Measurements from ENCODE around the gene LGALS7B.
"Not testable (repeated sequence)": the region's sequence is repeated elsewhere in the genome, so short reads cannot be mapped to it uniquely, and the experiment has no call there.

Gene LGALS7B

DNA sequence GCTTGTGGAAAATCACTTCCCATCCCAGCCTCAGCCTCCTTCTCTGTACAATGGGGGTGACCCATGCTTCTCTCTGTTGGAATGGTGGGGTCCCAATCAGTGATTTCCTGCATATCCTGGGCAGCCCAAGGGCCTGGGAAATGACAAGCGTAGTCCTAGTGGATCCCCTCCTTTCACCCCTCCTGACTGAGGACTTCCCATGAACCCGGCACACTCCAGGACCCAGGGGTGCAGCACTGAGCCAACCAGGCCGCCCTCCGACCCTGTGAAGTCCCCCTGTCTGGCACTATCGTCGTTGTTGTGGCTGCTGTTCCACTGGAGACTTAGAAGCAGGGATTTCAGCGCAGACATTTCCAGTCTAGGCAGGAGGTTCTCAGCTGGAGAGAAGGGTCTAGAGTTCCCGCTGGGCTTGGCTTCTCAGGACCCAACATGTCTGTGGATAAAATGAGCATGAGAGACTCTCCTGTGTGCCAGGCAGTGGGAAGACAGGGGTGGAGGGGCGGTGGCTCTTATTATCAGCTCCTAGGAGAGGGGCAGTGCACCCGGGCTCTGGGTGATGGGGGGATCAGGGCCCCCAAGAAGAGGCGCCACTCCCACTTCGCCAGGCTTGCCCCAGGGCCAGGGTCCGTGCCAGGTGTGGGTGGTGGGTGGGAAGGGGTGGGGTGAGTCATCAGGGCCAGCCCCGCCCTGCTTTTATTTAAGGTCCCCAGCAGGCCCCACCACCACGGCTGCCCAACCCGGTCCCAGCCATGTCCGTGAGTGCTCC, at the start of gene LGALS7B:
Gene LGALS7B, plus strand, starts transcription at position 723 of the 766 bp plus-strand sequence. Its CDS starts 27 bp downstream, at position 750.
- Mint-ChIP-seq H3K4me3 (no peak within 1 kb of the TSS), H3K27me3 (no peaks in the 10 kb centered on the region), H3K9me3 (no peaks in the 10 kb centered on the region), H3K4me1 (no peaks in the 10 kb centered on the region), H3K36me3 (ENCODE audit: insufficient read depth) (peaks cover 3% of the 10 kb centered on the region), H3K27ac (ENCODE audit: low read depth) (no peak within 1 kb of the TSS)
- no peak for DNase-seq (ENCODE audit: low spot score in 2 of 2)
- no peak for ATAC-seq (replicated peaks; ENCODE audit: extremely low read depth, poor library complexity, severe bottlenecking)

DNA sequence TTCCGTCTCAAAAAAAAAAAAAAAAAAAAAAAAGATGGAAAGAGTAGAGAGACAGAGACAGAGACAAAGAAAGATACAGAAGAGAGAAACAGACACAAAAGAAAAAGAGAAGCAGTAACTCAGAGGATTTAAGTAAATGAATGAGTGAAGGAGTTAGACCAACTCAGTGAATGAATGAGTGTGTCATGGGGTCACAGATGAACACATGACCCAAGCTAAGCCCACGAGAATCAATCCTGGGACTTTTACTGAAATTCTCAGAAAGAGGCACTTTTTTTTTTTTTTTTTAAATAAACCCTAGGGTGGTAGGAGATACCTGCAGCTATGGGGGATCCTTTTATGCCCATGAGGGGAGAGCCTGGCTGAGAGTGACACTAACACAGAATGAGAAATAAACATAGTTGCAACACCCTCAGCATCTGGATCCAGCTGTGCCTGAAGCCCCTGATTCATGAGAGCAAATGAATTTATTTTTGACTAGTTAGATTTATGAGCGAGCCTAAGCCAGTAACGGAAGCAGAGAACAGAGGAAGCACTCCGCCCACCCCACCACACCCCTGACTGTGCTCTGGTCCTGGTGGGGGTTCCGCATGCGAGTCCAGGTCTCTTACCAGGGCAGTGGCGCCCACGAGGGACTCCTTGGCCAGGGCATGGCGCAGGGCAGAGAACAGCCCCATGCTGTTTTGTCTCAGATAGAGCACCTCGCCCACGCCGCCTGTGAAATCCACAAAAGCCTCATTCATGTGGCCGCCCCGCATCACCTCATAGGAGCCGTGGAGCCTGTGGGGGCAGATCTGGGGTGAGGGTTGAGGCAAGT, 49.4 kb upstream of the LGALS7B start:
- Mint-ChIP-seq H3K4me1 (peaks cover 38% of the 10 kb centered on the region), H3K36me3 (ENCODE audit: insufficient read depth) (peaks cover 19% of the 10 kb centered on the region), H3K9me3 (no peaks in the 10 kb centered on the region), H3K27me3 (no peaks in the 10 kb centered on the region), H3K4me3 (no peak overlapping the region), H3K27ac (ENCODE audit: low read depth) (peak overlapping the region; percentile 13)
- peak; percentile 29 for ATAC-seq (replicated peaks; ENCODE audit: extremely low read depth, poor library complexity, severe bottlenecking)
- no peak for DNase-seq (ENCODE audit: low spot score in 2 of 2)

DNA sequence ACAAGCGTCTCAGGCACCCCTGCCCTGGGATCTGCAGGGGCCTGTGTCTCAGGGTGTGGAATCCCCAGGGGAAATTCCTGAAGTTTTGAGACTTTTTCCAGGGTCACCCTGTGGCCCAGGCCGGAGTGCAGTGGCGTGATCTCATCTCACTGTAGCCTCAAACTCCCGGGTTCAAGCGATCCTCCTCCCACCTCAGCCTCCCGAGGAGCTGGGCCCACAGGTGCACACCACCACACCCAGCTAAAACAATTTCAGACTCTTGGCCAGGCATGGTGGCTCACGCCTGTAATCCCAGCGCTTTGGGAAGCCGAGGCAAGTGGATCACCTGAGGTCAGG, 48.8 kb upstream of the LGALS7B start:
- peak overlapping the region; percentile 13 for H3K27ac Mint-ChIP-seq (ENCODE audit: low read depth)
- peaks cover 32% of the 10 kb centered on the region for H3K4me1 Mint-ChIP-seq
- DNase-seq (ENCODE audit: low spot score in 2 of 2) (no peak), ATAC-seq (replicated peaks; ENCODE audit: extremely low read depth, poor library complexity, severe bottlenecking) (no peak)
- H3K27me3 Mint-ChIP-seq: no peaks in the 10 kb centered on the region
- no peaks in the 10 kb centered on the region for H3K9me3 Mint-ChIP-seq
- peaks cover 15% of the 10 kb centered on the region for H3K36me3 Mint-ChIP-seq (ENCODE audit: insufficient read depth)
- no peak overlapping the region for H3K4me3 Mint-ChIP-seq

DNA sequence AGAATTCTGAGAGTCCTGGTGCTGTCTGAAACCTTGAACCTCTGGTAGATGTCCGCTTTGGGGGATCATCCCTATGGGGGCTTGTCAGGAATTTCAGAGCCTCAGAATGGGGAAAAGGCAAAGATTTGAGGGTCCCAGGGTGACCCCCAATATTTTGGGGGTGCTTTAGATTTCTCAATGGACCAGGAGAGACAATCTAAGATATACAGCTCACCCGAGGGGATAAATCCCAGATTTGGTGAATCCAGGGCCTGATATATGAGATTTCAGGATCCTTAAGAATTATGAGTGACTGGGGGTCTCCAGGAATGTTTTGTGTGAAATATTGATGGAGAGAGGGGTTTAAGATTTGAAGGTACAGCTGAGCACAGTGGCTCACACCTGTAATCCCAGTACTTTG, 48.1 kb upstream of the LGALS7B start:
- no peaks in the 10 kb centered on the region for H3K27me3 Mint-ChIP-seq
- no peak overlapping the region for H3K27ac Mint-ChIP-seq (ENCODE audit: low read depth)
- ATAC-seq (replicated peaks; ENCODE audit: extremely low read depth, poor library complexity, severe bottlenecking) (no peak), DNase-seq (ENCODE audit: low spot score in 2 of 2) (no peak)
- no peaks in the 10 kb centered on the region for H3K9me3 Mint-ChIP-seq
- peaks cover 29% of the 10 kb centered on the region for H3K4me1 Mint-ChIP-seq
- H3K4me3 Mint-ChIP-seq: no peak overlapping the region
- peaks cover 11% of the 10 kb centered on the region for H3K36me3 Mint-ChIP-seq (ENCODE audit: insufficient read depth)

DNA sequence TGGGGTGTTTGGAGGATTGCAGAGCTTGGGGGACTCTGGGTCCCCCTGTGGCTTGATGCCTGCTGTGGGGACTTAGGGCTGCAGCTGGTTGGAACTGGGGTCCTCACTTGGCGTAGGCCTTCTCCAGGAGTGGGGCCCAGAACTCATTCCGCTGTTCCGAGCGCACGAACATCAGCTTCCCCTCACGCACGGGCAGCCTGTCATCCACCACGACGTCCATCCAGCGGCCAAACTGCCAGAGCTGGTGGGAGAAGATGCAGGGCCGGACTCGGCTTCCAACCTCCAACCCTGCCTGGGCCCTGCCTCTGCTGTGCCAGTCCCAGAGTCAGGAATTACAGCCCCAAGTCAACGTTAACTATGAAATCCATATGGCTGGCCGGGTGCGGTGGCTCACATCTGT, 47.3 kb upstream of the LGALS7B start:
- peaks cover 7% of the 10 kb centered on the region for H3K36me3 Mint-ChIP-seq (ENCODE audit: insufficient read depth)
- H3K4me1 Mint-ChIP-seq: peaks cover 25% of the 10 kb centered on the region
- no peaks in the 10 kb centered on the region for H3K9me3 Mint-ChIP-seq
- no peak overlapping the region for H3K27ac Mint-ChIP-seq (ENCODE audit: low read depth)
- no peak for ATAC-seq (replicated peaks; ENCODE audit: extremely low read depth, poor library complexity, severe bottlenecking)
- no peaks in the 10 kb centered on the region for H3K27me3 Mint-ChIP-seq
- H3K4me3 Mint-ChIP-seq: no peak overlapping the region
- no peak for DNase-seq (ENCODE audit: low spot score in 2 of 2)

DNA sequence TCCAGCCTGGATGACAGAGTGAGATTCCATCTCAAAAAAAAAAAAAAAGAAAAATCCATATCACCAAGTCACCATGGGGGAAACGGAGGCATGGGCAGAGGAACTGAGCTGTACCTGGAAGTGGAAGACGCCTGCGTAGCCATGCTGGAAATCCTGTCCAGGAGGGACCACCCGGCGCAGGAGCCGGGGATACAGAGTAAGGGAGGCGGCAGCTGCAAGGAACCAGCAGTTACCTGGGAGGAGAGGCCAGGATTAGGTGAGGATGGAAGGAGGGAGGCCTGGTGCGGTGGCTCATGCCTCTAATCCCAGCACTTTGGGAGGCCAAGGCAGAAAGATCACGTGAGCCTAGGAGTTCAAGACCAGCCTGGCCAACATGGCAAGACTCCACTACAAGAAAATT, 46.7 kb upstream of the LGALS7B start:
- peaks cover 7% of the 10 kb centered on the region for H3K36me3 Mint-ChIP-seq (ENCODE audit: insufficient read depth)
- no peaks in the 10 kb centered on the region for H3K27me3 Mint-ChIP-seq
- H3K4me3 Mint-ChIP-seq: no peak overlapping the region
- H3K9me3 Mint-ChIP-seq: no peaks in the 10 kb centered on the region
- peaks cover 25% of the 10 kb centered on the region for H3K4me1 Mint-ChIP-seq
- peak overlapping the region; percentile 38 for H3K27ac Mint-ChIP-seq (ENCODE audit: low read depth)
- ATAC-seq (replicated peaks; ENCODE audit: extremely low read depth, poor library complexity, severe bottlenecking) (no peak), DNase-seq (ENCODE audit: low spot score in 2 of 2) (no peak)

DNA sequence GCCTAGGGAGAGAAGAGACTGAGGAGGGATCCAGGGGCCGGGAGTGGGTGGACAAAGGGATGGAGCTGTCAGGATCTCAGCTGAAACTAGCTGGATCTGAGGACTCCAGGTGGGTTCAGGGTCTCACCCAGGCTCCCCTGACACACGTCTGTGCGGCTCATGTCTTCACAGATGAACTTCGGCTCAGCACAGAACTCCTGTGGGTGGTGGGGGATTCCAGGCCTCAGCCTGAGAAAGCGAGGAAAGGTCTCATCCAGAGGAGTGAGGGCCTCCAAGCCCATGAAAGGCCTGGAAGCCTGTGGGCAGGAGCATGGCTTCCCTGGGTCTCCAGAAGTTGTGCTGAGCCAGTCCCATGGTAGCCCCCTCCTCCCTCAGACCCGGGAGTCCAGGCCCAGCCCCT, 46.1 kb upstream of the LGALS7B start:
- no peaks in the 10 kb centered on the region for H3K9me3 Mint-ChIP-seq
- peak overlapping the region; percentile 38 for H3K27ac Mint-ChIP-seq (ENCODE audit: low read depth)
- ATAC-seq (replicated peaks; ENCODE audit: extremely low read depth, poor library complexity, severe bottlenecking) (no peak), DNase-seq (ENCODE audit: low spot score in 2 of 2) (no peak)
- H3K27me3 Mint-ChIP-seq: no peaks in the 10 kb centered on the region
- no peak overlapping the region for H3K4me3 Mint-ChIP-seq
- H3K4me1 Mint-ChIP-seq: peaks cover 20% of the 10 kb centered on the region
- H3K36me3 Mint-ChIP-seq (ENCODE audit: insufficient read depth): peaks cover 3% of the 10 kb centered on the region

DNA sequence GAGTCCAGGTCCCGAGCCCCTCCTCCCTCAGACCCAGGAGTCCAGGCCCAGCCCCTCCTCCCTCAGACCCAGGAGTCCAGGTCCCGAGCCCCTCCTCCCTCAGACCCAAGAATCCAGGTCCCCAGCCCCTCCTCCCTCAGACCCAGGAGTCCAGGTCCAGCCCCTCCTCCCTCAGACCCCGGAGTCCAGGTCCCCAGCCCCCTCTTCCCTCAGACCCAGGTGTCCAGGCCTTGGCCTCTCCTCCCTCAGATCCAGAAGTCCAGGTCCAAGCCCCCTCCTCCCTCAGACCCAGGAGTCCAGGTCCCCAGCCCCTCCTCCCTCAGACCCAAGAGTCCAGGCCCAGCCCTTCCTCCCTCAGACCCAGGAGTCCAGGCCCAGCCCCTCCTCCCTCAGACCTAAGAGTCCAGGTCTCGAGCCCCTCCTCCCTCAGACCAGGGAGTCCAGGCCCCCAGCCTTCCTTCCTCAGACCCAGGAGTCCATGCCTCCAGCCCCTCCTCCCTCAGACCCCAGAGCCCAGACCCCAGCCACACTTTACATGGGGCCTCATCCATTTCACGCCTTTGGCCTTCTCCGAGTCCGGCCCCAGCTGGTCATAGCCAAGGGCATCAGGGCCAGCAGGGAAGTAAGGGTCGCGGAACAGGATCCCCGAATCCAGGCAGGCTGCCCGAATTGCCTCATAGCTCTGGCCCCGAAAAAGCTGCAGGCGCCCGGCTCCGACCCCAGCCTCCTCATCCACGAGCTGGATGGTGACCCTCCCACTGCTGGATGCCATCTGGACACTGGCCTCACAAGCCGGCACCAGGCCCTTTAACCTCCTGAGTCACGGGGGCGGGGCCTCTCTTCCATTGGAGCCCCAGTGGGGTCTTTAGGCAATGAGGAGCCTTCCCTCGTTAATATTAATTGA, 45.4 kb upstream of the LGALS7B start:
- Mint-ChIP-seq H3K36me3 (ENCODE audit: insufficient read depth) (peaks cover 1% of the 10 kb centered on the region), H3K9me3 (no peaks in the 10 kb centered on the region), H3K27me3 (no peaks in the 10 kb centered on the region), H3K27ac (ENCODE audit: low read depth) (no peak overlapping the region), H3K4me3 (no peak overlapping the region), H3K4me1 (peaks cover 14% of the 10 kb centered on the region)
- DNase-seq (ENCODE audit: low spot score in 2 of 2): no peak
- no peak for ATAC-seq (replicated peaks; ENCODE audit: extremely low read depth, poor library complexity, severe bottlenecking)

DNA sequence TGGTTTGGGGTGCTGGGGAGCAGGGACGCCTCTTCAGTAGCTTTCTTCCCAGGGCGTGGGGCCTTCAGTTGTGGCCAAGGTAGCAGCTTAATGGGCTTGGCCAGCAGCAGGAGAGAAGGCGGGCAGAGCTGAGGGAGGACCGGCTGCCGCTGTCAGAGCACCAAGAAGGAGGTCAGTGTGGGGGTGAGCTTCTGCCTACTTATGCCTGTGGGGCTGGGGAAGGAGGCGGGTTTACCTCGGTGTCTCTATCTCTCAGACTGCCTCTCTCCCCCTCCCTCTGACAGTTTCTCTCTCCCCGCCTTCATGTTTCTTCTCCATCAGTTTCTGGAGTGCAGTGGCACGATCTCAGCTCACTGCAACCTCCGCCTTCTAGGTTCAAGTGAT, 44.7 kb upstream of the LGALS7B start, which contains the start of gene CAPN12:
Gene CAPN12, minus strand, starts transcription at position 177 of the 384 bp plus-strand sequence. CDS start 309 bp downstream, outside the sequence.
- peaks cover 1% of the 10 kb centered on the region for H3K36me3 Mint-ChIP-seq (ENCODE audit: insufficient read depth)
- H3K27me3 Mint-ChIP-seq: no peaks in the 10 kb centered on the region
- ATAC-seq (replicated peaks; ENCODE audit: extremely low read depth, poor library complexity, severe bottlenecking) (no peak), DNase-seq (ENCODE audit: low spot score in 2 of 2) (no peak)
- no peak within 1 kb of the TSS for H3K4me3 Mint-ChIP-seq
- peaks cover 8% of the 10 kb centered on the region for H3K4me1 Mint-ChIP-seq
- no peaks in the 10 kb centered on the region for H3K9me3 Mint-ChIP-seq
- H3K27ac Mint-ChIP-seq (ENCODE audit: low read depth): no peak within 1 kb of the TSS

DNA sequence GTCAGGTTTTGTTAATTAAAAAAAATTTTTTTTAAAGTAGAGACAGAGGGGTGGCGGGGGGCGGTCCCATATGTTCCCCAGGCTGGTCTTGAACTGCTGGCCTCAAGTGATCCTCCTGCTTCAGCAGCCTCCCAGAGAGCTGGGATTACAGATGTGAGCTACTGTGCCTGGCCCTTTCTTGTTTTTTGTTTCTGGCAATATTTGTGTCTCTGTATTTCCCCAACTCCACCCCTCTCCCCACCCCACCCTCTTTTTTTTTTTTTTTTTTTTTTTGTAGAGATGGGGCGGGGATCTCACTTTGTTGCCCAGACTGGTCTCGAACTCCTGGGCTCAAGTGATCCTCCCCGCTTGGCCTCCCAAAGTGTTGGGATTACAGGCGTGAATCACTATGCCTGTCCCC, 44.1 kb upstream of the LGALS7B start:
- Mint-ChIP-seq H3K27ac (ENCODE audit: low read depth) (no peak overlapping the region), H3K9me3 (no peaks in the 10 kb centered on the region), H3K27me3 (no peaks in the 10 kb centered on the region), H3K36me3 (ENCODE audit: insufficient read depth) (peaks cover under 1% of the 10 kb centered on the region), H3K4me1 (peaks cover 2% of the 10 kb centered on the region), H3K4me3 (no peak overlapping the region)
- ATAC-seq (replicated peaks; ENCODE audit: extremely low read depth, poor library complexity, severe bottlenecking): no peak
- no peak for DNase-seq (ENCODE audit: low spot score in 2 of 2)

DNA sequence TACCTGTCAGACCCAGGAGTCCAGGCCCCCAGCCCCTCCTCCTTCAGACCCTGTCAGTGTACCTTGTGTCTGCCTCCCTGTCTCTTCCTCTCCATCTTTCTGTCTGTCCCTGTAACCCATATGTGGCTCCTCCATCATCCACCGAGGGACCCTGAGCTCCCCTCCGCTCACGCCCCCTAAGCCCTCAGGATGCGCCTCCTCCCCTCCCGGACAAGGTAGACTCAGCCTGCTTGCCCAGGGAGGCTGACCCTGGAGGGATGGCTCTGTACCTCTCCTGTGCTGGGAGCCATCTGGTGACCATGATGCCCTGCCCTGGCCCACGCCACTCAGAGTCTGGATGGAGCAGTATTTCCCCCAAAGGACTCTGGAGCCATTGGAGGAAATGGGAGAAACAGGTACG, 43.7 kb upstream of the LGALS7B start:
- Mint-ChIP-seq H3K27me3 (no peaks in the 10 kb centered on the region), H3K27ac (ENCODE audit: low read depth) (no peak overlapping the region), H3K36me3 (ENCODE audit: insufficient read depth) (no peaks in the 10 kb centered on the region), H3K4me3 (no peak overlapping the region), H3K4me1 (no peaks in the 10 kb centered on the region), H3K9me3 (no peaks in the 10 kb centered on the region)
- DNase-seq (ENCODE audit: low spot score in 2 of 2) (no peak), ATAC-seq (replicated peaks; ENCODE audit: extremely low read depth, poor library complexity, severe bottlenecking) (no peak)

DNA sequence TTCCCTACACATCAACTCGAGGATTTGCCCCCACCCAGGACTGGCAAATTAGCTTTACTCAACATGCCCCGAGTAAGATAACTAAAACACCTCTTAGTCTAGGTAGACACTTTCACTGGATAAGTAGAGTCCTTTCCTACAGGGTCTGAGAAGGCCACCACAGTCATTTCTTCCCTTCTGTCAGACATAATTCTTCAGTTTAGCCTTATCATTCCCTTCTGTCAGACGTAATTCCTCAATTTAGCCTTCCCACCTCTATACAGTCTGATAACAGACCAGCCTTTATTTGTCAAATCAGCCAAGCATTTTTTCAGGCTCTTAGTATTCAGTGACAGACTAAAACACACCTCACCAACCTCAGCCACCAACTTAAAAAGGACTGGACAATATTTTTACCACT, 35.2 kb upstream of the LGALS7B start:
- not testable (repeated sequence) for H3K36me3 Mint-ChIP-seq (ENCODE audit: insufficient read depth); H3K27ac Mint-ChIP-seq (ENCODE audit: low read depth); ATAC-seq (replicated peaks; ENCODE audit: extremely low read depth, poor library complexity, severe bottlenecking); DNase-seq (ENCODE audit: low spot score in 2 of 2); H3K27me3 Mint-ChIP-seq; H3K4me3 Mint-ChIP-seq; H3K4me1 Mint-ChIP-seq; H3K9me3 Mint-ChIP-seq
